T-helper 17 cell (primary cell): ENCODE results near the gene NAALADL2. TPM values are rescaled to one million over a fixed set of nuclear protein-coding genes. Genes with fewer than 3 reads are reported as not detected.

Source experiments
- ATAC-seq: fragments of 150-1000 bp; cut with Tn5 transposase; 2 replicates; pipeline ENCODE4 v1.10.0; 2021; ENCODE audit warnings: mild to moderate bottlenecking, moderate library complexity
- DNase-seq, 3 donors: peaks; one replicate each; pipeline versions ENCODE4 v3.0.0 to v3.0.0-alpha.2; 2020 to 2021
- H3K9me3 ChIP-seq: one replicate; pipeline ENCODE4 v1.7.0; 2013; ENCODE audit warnings: low read length, mild to moderate bottlenecking; ENCODE audit not compliant: control insufficient read depth, poor library complexity, severe bottlenecking
- H3K27ac Mint-ChIP-seq: one replicate; pipeline ENCODE4 v1.8.0; 2022; ENCODE audit warnings: mild to moderate bottlenecking, moderate library complexity, mixed read lengths
- H3K27me3 Mint-ChIP-seq: one replicate; pipeline ENCODE4 v1.8.0; 2022; ENCODE audit warnings: mixed read lengths
- H3K36me3 Mint-ChIP-seq: one replicate; pipeline ENCODE4 v1.8.0; 2022; ENCODE audit warnings: low read depth, mixed read lengths
- H3K4me1 Mint-ChIP-seq: one replicate; pipeline ENCODE4 v1.8.0; 2022; ENCODE audit warnings: mild to moderate bottlenecking, mixed read lengths
- H3K4me3 Mint-ChIP-seq: one replicate; pipeline ENCODE4 v1.8.0; 2022; ENCODE audit warnings: mild to moderate bottlenecking, moderate library complexity, mixed read lengths
- total RNA-seq, 4 donors: library from RNA in 2 of 4; stranded (reverse) in 2 of 4; gene quantifications; one replicate each; pipeline ENCODE4 v1.2.3 and lab custom pipeline; 2022 to 2026

NAALADL2 gene
- total RNA-seq, 2 donors from 2014 or later: not detected

GRCh38 chr3:175193815-175194518 is 334.8 kb downstream of the NAALADL2 start:
- DNase-seq: no peak
- H3K9me3 ChIP-seq: no peaks in the 10 kb centered on the region
- ATAC-seq: no peak
- no peak overlapping the region for H3K27ac Mint-ChIP-seq
- no peak overlapping the region for H3K4me3 Mint-ChIP-seq
- no peaks in the 10 kb centered on the region for H3K4me1 Mint-ChIP-seq
- H3K36me3 Mint-ChIP-seq: no peaks in the 10 kb centered on the region
- H3K27me3 Mint-ChIP-seq: no peaks in the 10 kb centered on the region

- Mint-ChIP-seq H3K4me3 (no peak overlapping the region), H3K36me3 (no peaks in the 10 kb centered on the region), H3K27ac (no peak overlapping the region), H3K27me3 (no peaks in the 10 kb centered on the region), H3K4me1 (no peaks in the 10 kb centered on the region)
- H3K9me3 ChIP-seq: peaks cover 2% of the 10 kb centered on the region
- no peak for ATAC-seq
- no peak for DNase-seq
Measured at GRCh38 chr3:175198991-175199783, 340.1 kb downstream of the NAALADL2 start.

- Mint-ChIP-seq H3K36me3 (no peaks in the 10 kb centered on the region), H3K4me1 (no peaks in the 10 kb centered on the region), H3K27ac (no peak overlapping the region), H3K4me3 (no peak overlapping the region), H3K27me3 (no peaks in the 10 kb centered on the region)
- peaks cover 2% of the 10 kb centered on the region for H3K9me3 ChIP-seq
- ATAC-seq (no peak), DNase-seq (no peak)
Measured at GRCh38 chr3:175199961-175200360, 340.8 kb downstream of the NAALADL2 start.

DNA sequence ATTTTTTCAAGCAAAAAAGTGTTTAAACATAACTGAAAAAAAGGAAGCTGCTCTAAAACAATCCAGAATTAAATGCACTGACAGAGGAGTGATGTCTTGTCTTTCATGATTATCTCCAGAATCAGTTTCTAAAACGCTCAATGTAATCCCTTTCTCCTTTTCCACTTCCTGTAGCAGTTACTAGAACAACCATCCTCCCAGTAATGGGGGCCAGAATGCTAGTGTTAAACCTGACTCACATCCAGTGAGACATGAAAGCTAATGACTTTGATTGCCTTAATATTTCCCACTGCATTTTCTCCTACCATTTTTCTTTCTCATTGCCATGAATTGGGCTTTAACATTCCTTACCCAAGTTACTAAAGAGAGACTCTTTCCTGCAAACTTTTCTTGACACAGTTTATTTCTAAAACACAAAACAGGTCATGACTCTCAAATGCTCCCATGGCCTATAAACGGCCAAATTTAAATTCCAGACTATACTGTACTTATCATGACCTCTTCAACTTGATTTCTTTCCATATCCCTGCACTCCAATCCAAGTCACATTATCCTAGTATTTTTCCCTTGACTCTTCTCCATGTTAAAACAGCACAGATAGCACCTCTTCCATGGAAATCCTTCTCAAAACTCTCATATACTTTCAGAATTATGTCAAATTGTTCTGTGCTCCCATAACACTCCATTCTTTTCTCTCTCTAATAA is 341.4 kb downstream of the NAALADL2 start:
- peaks cover 2% of the 10 kb centered on the region for H3K9me3 ChIP-seq
- H3K4me3 Mint-ChIP-seq: no peak overlapping the region
- no peaks in the 10 kb centered on the region for H3K36me3 Mint-ChIP-seq
- H3K27ac Mint-ChIP-seq: no peak overlapping the region
- DNase-seq (no peak), ATAC-seq (no peak)
- H3K4me1 Mint-ChIP-seq: no peaks in the 10 kb centered on the region
- H3K27me3 Mint-ChIP-seq: no peaks in the 10 kb centered on the region

- no peak overlapping the region for H3K27ac Mint-ChIP-seq
- H3K4me3 Mint-ChIP-seq: no peak overlapping the region
- H3K27me3 Mint-ChIP-seq: no peaks in the 10 kb centered on the region
- ATAC-seq: no peak
- H3K36me3 Mint-ChIP-seq: no peaks in the 10 kb centered on the region
- no peaks in the 10 kb centered on the region for H3K4me1 Mint-ChIP-seq
- no peaks in the 10 kb centered on the region for H3K9me3 ChIP-seq
- DNase-seq: no peak
Measured at GRCh38 chr3:175207361-175207760, 348.2 kb downstream of the NAALADL2 start.

DNA sequence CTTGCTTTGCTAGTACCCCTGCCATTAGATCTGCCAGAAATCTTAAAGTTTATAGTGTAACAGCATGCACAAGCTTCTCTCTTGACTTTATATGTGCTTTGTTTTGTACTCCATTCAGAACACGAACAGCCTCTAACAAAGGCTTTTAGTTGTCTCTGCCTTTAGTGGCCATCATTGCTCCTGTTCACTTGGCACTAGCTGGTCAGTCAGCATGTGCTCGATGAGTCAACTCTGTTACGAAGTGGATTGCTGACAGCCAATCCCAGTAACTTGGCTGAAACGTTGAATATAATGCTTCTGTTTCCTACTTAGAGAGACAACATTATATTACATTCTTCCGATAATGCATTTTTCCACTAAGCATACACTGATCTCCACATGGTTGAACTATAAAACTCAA is 349.2 kb downstream of the NAALADL2 start:
- H3K4me1 Mint-ChIP-seq: no peaks in the 10 kb centered on the region
- H3K36me3 Mint-ChIP-seq: no peaks in the 10 kb centered on the region
- ATAC-seq (no peak), DNase-seq (no peak)
- H3K9me3 ChIP-seq: no peaks in the 10 kb centered on the region
- no peak overlapping the region for H3K4me3 Mint-ChIP-seq
- no peak overlapping the region for H3K27ac Mint-ChIP-seq
- no peaks in the 10 kb centered on the region for H3K27me3 Mint-ChIP-seq

- Mint-ChIP-seq H3K4me1 (no peaks in the 10 kb centered on the region), H3K27ac (no peak overlapping the region), H3K27me3 (no peaks in the 10 kb centered on the region), H3K36me3 (no peaks in the 10 kb centered on the region), H3K4me3 (no peak overlapping the region)
- no peak for DNase-seq
- H3K9me3 ChIP-seq: no peaks in the 10 kb centered on the region
- no peak for ATAC-seq
Measured at GRCh38 chr3:175211466-175211865, 352.3 kb downstream of the NAALADL2 start.

DNA sequence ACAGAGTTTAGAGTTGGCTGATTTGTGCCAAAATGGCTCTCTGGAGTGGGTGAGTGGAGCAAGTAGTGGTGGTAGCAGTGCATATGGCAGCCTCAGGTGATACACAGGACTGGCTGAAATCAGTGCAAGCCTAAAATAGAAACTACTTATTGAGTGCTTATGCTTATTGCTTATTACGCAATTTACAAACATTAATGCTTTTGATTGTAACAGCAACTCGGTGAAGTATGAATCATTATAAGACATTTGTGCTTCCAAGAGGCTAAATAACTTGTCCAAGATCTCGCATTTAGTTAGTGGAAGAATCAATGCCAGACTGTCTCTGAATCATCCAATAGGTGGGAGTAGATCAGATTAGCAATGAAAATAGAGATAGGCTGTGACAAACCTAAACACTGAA is 353.8 kb downstream of the NAALADL2 start:
- no peaks in the 10 kb centered on the region for H3K4me1 Mint-ChIP-seq
- H3K4me3 Mint-ChIP-seq: no peak overlapping the region
- H3K27me3 Mint-ChIP-seq: no peaks in the 10 kb centered on the region
- DNase-seq (no peak), ATAC-seq (no peak)
- no peaks in the 10 kb centered on the region for H3K36me3 Mint-ChIP-seq
- H3K27ac Mint-ChIP-seq: no peak overlapping the region
- H3K9me3 ChIP-seq: no peaks in the 10 kb centered on the region

DNA sequence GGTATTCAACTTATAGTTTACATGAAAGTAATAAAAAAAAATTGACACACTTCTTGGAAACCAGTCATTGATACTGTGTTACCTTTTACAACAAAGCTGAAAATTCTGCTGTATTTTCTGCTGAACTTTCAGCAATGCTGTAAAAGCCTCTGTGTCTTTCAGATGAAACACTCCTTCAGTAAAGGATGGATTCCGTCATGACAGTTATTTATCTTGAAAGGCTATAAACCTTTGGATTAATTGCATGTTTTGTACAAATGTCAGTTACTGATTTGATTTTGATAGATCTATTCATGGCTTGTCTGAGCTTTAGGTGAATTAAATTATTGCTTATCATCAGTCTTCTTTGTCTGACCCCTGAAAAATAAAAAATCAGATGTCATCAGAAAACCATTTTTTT is 355.1 kb downstream of the NAALADL2 start:
- no peak for ATAC-seq
- no peak for DNase-seq
- Mint-ChIP-seq H3K36me3 (no peaks in the 10 kb centered on the region), H3K4me3 (no peak overlapping the region), H3K27ac (no peak overlapping the region), H3K27me3 (no peaks in the 10 kb centered on the region), H3K4me1 (no peaks in the 10 kb centered on the region)
- no peaks in the 10 kb centered on the region for H3K9me3 ChIP-seq

GRCh38 chr3:175215833-175216232 is 356.7 kb downstream of the NAALADL2 start:
- H3K36me3 Mint-ChIP-seq: no peaks in the 10 kb centered on the region
- H3K4me3 Mint-ChIP-seq: no peak overlapping the region
- no peaks in the 10 kb centered on the region for H3K9me3 ChIP-seq
- no peaks in the 10 kb centered on the region for H3K27me3 Mint-ChIP-seq
- H3K4me1 Mint-ChIP-seq: no peaks in the 10 kb centered on the region
- DNase-seq (no peak), ATAC-seq (no peak)
- H3K27ac Mint-ChIP-seq: no peak overlapping the region

- ATAC-seq: no peak
Measured at GRCh38 chr3:175222356-175222755, 363.2 kb downstream of the NAALADL2 start.

GRCh38 chr3:175224051-175224450 is 364.9 kb downstream of the NAALADL2 start:
- H3K9me3 ChIP-seq: no peaks in the 10 kb centered on the region
- Mint-ChIP-seq H3K27me3 (no peaks in the 10 kb centered on the region), H3K4me3 (no peak overlapping the region), H3K27ac (no peak overlapping the region), H3K36me3 (no peaks in the 10 kb centered on the region), H3K4me1 (no peaks in the 10 kb centered on the region)
- DNase-seq (no peak), ATAC-seq (no peak)

More at GRCh38 chr3:175222356-175222755, 363.2 kb downstream of the NAALADL2 start:
- Mint-ChIP-seq H3K27ac (no peak overlapping the region), H3K4me3 (no peak overlapping the region), H3K27me3 (no peaks in the 10 kb centered on the region), H3K36me3 (no peaks in the 10 kb centered on the region), H3K4me1 (no peaks in the 10 kb centered on the region)
- H3K9me3 ChIP-seq: no peaks in the 10 kb centered on the region
- DNase-seq: no peak

DNA sequence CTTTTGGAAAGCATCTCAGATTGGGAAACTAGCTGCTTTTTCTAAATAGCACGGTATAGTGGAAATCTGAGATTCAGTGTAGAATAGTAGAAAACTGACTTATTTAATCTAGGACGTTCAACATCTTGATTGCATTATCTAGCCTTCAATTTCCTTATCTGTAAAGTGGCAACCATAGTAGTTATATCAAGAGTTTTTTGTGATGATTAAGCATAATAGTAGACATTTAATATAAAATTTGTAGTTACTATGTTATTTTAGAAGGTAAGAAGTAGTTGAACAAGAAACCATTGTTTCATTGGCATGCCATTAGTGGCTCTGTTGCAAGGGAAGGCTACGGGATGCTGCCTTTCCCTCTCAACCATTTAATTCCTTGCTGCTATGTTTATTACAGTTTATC is 367.3 kb downstream of the NAALADL2 start:
- Mint-ChIP-seq H3K4me3 (no peak overlapping the region), H3K27ac (no peak overlapping the region), H3K36me3 (no peaks in the 10 kb centered on the region), H3K4me1 (no peaks in the 10 kb centered on the region), H3K27me3 (no peaks in the 10 kb centered on the region)
- no peaks in the 10 kb centered on the region for H3K9me3 ChIP-seq
- ATAC-seq (no peak), DNase-seq (no peak)
